Activated naive CD8-positive, alpha-beta T cell treated with anti-CD3 and anti-CD28 coated beads, Interleukin-2, amount 10 ng/mL, durations not matched to agents 7 days and 5 days (primary cell): ENCODE measurements around the gene BEND4. TPM values are rescaled to one million over a fixed set of nuclear protein-coding genes. Genes with fewer than 3 reads are reported as not detected.

Source experiments
- ATAC-seq: fragments of 150-1000 bp; cut with Tn5 transposase; one replicate; pipeline ENCODE4 v1.10.0; 2021; ENCODE audit warnings: low read depth, moderate library complexity
- POLR2A ChIA-PET: fragments of 350-600 bp; sonication (Branson Sonifier 250); formaldehyde crosslinking; loops from one replicate; lab custom pipeline; 2021; ENCODE audit warnings: antibody characterized with exemption; lab: Charles Lee
- DNase-seq: peaks from one replicate; pipeline ENCODE4 v3.0.0; 2021
- H3K27ac Mint-ChIP-seq: one replicate; pipeline ENCODE4 v1.8.0; 2022; ENCODE audit warnings: mild to moderate bottlenecking, mixed read lengths
- H3K27me3 Mint-ChIP-seq: one replicate; pipeline ENCODE4 v1.8.0; 2022; ENCODE audit warnings: mild to moderate bottlenecking, moderate library complexity, mixed read lengths
- H3K36me3 Mint-ChIP-seq: one replicate; pipeline ENCODE4 v1.8.0; 2021; ENCODE audit warnings: mild to moderate bottlenecking, mixed read lengths
- H3K4me1 Mint-ChIP-seq: one replicate; pipeline ENCODE4 v1.8.0; 2021; ENCODE audit warnings: mixed read lengths
- H3K4me3 Mint-ChIP-seq: one replicate; pipeline ENCODE4 v1.8.0; 2022; ENCODE audit warnings: mild to moderate bottlenecking, moderate library complexity, mixed read lengths
- H3K9me3 Mint-ChIP-seq: one replicate; pipeline ENCODE4 v1.8.0; 2021; ENCODE audit warnings: mixed read lengths
- total RNA-seq, 2 experiments: library from RNA; stranded (reverse); gene quantifications; one replicate each; pipeline ENCODE4 v1.2.3, GENCODE V29; 2021

The BEND4 gene
- total RNA-seq, 2 experiments from 2014 or later, result 0.69 to 0.77 TPM

DNA sequence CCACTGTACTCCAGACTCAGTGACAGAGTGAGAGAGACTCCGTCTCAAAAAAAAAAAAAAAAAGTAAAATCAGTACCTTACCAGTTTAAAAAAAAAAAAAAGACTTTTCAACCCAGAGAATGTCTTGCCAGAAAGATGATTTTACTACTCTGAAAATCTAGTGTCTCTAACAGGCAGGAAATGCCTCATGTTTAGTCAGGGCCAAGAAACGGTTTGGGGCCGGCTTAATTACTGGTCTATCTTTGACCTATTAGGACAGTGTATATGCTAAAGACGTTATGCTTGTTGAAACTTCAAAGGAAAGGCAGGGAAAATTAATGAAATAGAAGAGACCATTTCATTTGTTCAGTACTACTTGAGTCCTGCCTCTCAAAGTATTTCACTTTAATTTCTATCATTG, 9.9 kb downstream of the BEND4 start:
- Mint-ChIP-seq H3K36me3 (no peaks in the 10 kb centered on the region), H3K9me3 (no peaks in the 10 kb centered on the region), H3K27me3 (peaks cover 21% of the 10 kb centered on the region), H3K27ac (no peak overlapping the region), H3K4me1 (no peaks in the 10 kb centered on the region), H3K4me3 (no peak overlapping the region)
- ATAC-seq (no peak), DNase-seq (no peak)
- POLR2A ChIA-PET, result no interaction called here

DNA sequence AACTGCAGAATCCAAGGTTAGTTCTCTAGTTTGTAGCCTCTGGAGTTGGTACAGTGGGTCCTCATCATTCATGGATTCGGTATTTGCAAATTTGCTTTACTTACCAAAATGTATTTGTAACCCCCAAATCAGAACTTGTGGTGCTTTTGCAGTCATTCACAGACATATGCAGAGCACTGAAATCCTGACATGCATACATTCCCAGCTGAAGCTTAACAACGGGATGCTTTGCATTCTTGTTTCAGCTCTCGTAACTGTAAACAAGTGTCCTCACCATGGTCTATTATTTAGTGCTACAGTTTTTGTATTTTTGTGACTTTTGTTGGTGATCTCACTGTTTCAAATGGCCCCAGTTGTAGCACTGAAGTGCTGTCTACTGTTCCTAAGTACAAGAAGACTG, 16.1 kb downstream of the BEND4 start:
- Mint-ChIP-seq H3K9me3 (no peaks in the 10 kb centered on the region), H3K4me3 (no peak overlapping the region), H3K27me3 (peaks cover 3% of the 10 kb centered on the region), H3K4me1 (no peaks in the 10 kb centered on the region), H3K27ac (no peak overlapping the region), H3K36me3 (no peaks in the 10 kb centered on the region)
- DNase-seq (no peak), ATAC-seq (no peak)
- POLR2A ChIA-PET, result no interaction called here

DNA sequence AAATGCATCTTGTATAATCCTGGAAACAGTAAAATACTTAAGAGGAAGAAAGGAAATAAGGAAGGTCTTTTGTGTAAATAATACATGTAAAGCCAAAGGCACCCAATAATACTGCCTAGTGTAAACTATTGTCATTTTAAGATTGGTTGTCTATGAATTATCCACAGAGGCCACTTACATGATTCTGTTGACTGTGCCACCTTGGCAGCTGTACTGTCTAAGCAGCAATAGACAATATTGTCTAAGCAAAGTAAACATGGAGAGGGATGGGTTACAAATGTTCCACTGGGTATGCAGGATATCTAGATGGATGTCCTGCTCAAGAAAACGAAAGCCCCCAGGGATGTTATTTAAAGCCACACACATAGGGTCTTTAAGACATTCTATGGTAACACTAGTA, 19.4 kb downstream of the BEND4 start:
- Mint-ChIP-seq H3K27me3 (peaks cover 3% of the 10 kb centered on the region), H3K36me3 (no peaks in the 10 kb centered on the region), H3K27ac (no peak overlapping the region), H3K9me3 (no peaks in the 10 kb centered on the region), H3K4me1 (no peaks in the 10 kb centered on the region), H3K4me3 (no peak overlapping the region)
- POLR2A ChIA-PET, result no interaction called here
- DNase-seq, result no peak
- ATAC-seq, result no peak

DNA sequence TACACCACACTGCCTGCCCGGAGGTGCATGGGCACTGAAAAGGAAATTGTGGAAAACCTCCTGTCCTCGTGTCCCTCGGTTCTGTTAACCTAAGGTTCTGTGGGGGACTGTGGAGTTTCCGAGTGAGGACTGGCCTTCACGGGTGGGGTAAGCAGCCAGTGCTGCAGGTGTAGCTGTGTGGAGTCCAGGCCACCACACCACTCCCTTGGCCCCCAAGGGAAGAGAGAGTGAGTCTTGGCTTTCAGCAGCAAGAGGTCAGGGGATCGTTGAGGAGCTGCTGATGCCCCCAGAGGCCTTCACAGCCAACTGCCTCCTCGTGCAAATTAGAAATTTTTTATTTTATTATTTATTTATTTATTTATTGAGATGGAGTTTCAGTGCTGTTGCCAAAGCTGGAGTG, 20.4 kb downstream of the BEND4 start:
- POLR2A ChIA-PET, result no interaction called here
- no peaks in the 10 kb centered on the region for H3K36me3 Mint-ChIP-seq

DNA sequence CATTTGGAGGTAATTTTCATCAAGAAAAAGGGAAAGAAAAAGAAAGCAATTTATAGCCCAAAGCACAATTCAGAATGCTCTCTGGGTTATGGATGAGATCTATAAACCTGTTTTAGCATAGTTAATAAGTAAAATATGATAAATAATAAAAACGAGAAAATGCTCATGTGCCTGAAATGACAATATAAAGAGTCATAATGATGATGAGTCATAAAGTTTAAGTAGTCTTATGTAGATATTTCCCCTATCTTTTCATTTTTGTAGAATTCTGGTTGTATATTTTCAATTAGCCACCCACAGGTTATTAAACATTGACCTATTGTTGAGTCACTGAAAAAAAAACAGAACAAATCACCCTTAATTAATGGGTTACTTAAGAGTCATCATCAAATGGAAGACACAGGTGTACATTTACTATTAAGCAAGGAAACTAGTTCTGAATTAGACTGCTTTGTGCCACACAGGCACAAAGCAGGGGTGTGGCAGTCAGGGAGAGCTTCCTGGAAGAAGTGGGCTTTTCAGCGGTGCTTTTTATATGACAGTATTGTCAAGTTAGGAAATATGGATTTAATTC, 29.3 kb downstream of the BEND4 start:
- ATAC-seq (no peak), DNase-seq (no peak)
- Mint-ChIP-seq H3K9me3 (no peaks in the 10 kb centered on the region), H3K27me3 (peaks cover 4% of the 10 kb centered on the region), H3K4me1 (no peaks in the 10 kb centered on the region), H3K36me3 (no peaks in the 10 kb centered on the region), H3K27ac (no peak overlapping the region), H3K4me3 (no peak overlapping the region)
- POLR2A ChIA-PET, result no interaction called here

More for the DNA sequence above, 20.4 kb downstream of the BEND4 start:
- ATAC-seq (no peak), DNase-seq (no peak)
- Mint-ChIP-seq H3K4me3 (no peak overlapping the region), H3K27ac (no peak overlapping the region), H3K4me1 (no peaks in the 10 kb centered on the region), H3K9me3 (no peaks in the 10 kb centered on the region), H3K27me3 (peaks cover 3% of the 10 kb centered on the region)

DNA sequence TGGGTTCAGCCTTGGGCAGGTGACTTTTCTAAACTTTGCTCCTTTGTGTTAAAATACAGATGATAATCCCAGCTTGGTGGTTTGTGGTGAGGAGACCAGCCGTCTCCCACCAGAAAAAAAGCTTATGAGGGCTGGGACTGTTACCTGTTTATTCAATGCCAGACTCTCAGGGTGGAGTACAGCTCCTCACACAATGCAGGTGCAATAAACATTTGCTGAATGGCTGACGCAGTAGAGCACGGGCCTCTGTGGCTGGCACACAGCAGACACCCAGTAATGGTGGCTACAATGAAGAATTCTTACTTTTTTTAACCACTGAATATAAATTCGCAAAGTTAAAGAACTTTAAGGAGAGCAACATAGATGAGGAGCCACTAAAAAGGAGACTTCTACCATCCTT, 30.2 kb downstream of the BEND4 start:
- Mint-ChIP-seq H3K27me3 (peaks cover 4% of the 10 kb centered on the region), H3K9me3 (no peaks in the 10 kb centered on the region), H3K36me3 (no peaks in the 10 kb centered on the region), H3K27ac (no peak overlapping the region), H3K4me3 (no peak overlapping the region), H3K4me1 (no peaks in the 10 kb centered on the region)
- ATAC-seq (no peak), DNase-seq (no peak)
- POLR2A ChIA-PET, result no interaction called here

DNA sequence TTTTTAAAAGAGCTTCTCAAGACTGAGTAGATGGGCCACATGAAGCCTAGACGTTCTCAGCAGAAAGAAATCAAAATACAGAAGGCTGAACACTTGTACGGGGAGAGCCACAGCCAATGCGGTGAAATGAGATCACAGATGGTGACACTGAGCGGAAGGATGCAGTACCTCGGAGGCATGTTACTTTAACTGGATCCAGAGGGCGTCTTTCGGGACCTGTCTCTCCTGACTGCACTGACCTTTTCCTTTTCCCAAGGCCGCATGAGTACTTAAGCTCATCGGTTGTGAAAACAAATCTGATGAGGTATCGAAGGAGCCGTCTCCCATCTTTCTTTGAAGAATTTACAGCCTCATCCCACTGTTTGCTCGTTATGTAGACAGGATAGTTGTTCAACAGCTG, 32.6 kb downstream of the BEND4 start:
- Mint-ChIP-seq H3K4me1 (no peaks in the 10 kb centered on the region), H3K27me3 (peaks cover 8% of the 10 kb centered on the region), H3K27ac (no peak overlapping the region), H3K36me3 (no peaks in the 10 kb centered on the region), H3K9me3 (no peaks in the 10 kb centered on the region), H3K4me3 (no peak overlapping the region)
- no peak for DNase-seq
- POLR2A ChIA-PET, result no interaction called here
- ATAC-seq, result no peak

DNA sequence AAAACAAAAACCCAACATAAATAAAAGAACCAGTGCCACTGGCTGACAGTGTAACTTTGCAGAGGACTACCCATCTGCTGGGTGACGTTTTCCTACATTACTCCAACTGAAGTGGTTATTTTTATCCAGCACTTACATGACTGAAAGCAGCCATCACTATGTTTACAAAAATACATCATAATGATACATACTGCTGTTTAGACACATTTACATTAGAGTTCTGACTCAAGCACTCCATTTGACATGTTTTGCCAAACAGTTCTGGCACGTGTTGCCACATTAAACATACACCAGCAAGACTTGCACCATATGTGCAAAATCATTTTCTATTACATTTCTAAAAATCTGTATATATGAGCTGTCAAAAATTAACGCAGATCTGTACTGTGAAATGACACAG, 39.6 kb downstream of the BEND4 start:
- DNase-seq, result no peak
- Mint-ChIP-seq H3K4me3 (no peak overlapping the region), H3K27me3 (peaks cover 13% of the 10 kb centered on the region), H3K9me3 (peaks cover 2% of the 10 kb centered on the region), H3K36me3 (no peaks in the 10 kb centered on the region), H3K27ac (no peak overlapping the region), H3K4me1 (no peaks in the 10 kb centered on the region)
- no peak for ATAC-seq
- POLR2A ChIA-PET, result no interaction called here

DNA sequence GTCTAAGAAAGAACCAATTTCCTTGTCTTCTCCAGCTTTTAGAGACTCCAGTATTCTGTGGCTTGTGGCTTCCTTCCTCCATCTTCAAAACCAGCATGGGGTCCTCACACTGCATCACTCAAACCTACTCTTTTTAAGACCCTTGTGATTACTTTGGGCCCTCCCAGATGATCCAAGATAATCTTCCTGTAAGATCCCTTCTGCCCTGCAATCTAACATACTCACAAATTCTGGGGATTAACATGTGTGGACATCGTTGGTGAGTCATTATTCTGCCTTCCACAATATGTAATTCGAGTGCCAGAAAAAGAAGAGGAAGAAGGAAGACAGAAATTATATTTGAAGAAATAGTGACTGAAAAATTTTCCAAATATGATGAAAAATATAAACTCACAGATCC, 47.9 kb downstream of the BEND4 start:
- ATAC-seq (no peak), DNase-seq (no peak)
- peaks cover 6% of the 10 kb centered on the region for H3K27me3 Mint-ChIP-seq
- H3K36me3 Mint-ChIP-seq, result no peaks in the 10 kb centered on the region
- H3K4me1 Mint-ChIP-seq, result no peaks in the 10 kb centered on the region
- no peak overlapping the region for H3K27ac Mint-ChIP-seq
- peaks cover 9% of the 10 kb centered on the region for H3K9me3 Mint-ChIP-seq
- POLR2A ChIA-PET, result no interaction called here
- no peak overlapping the region for H3K4me3 Mint-ChIP-seq

DNA sequence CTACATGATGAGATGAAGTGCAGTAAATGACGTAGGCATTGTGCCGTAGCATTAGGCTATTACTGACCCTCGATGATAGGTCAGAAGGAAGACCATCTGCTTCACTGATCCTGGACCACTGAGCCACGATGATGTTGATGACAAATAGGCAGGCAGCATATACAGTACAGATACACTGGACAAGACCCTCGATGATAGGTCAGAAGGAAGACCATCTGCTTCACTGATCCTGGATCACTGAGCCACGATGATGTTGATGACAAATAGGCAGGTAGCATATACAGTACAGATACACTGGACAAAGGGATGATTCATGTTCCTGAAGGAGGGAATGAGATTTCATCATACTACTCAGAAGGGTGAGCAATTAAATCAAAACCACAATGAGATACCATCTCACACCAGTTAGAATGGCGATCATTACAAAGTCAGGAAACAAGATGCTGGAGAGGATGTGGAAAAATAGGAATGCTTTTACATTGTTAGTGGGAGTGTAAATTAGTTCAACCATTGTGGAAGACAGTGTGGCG, 50.9 kb downstream of the BEND4 start:
- POLR2A ChIA-PET, result no interaction called here
- ATAC-seq (no peak), DNase-seq (no peak)
- Mint-ChIP-seq H3K9me3 (peaks cover 7% of the 10 kb centered on the region), H3K4me1 (no peaks in the 10 kb centered on the region), H3K27me3 (peaks cover 5% of the 10 kb centered on the region), H3K4me3 (no peak overlapping the region), H3K36me3 (no peaks in the 10 kb centered on the region), H3K27ac (no peak overlapping the region)

DNA sequence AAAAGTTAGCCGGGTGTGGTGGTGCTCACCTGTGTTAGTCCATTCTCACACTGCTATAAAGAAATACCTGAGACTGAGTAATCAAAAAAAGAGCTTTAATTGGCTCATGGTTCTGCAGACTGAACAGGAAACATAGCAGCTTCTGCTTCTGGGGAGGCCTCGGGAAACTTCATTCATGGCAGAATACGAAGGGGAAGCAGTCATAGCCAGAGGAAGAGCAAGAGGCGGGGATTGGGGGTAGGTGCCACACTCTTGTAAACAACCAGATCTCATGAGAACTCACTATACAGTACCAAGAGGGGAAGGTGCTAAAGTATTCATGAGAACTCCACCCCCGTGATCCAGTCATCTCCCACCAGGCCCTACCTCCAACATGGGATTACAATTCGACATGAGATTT, 64.1 kb downstream of the BEND4 start:
- no peak overlapping the region for H3K4me3 Mint-ChIP-seq
- no peaks in the 10 kb centered on the region for H3K9me3 Mint-ChIP-seq
- ATAC-seq (no peak), DNase-seq (no peak)
- H3K27ac Mint-ChIP-seq, result no peak overlapping the region
- POLR2A ChIA-PET, result no interaction called here
- H3K36me3 Mint-ChIP-seq, result peaks cover 11% of the 10 kb centered on the region
- H3K27me3 Mint-ChIP-seq, result no peaks in the 10 kb centered on the region
- no peaks in the 10 kb centered on the region for H3K4me1 Mint-ChIP-seq

DNA sequence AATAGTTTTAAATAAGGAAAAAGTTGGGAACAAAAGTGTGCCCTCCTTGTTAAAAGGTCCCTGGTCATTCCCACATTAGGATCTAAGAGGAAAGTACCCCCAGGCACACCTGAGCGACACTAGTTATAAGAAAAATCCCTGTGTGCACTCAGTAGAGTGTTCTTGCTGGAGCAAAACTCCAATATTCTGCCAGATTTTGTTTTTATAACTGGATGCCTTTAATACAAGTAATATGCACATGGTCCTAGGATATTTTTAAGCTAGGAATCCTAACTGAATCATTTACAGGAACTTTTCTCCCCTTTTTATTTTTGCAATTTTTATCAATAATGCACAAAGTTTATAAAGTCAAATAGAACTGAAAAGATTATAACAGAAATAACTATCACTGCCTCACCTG, 68.6 kb downstream of the BEND4 start:
- peaks cover 15% of the 10 kb centered on the region for H3K36me3 Mint-ChIP-seq
- H3K27me3 Mint-ChIP-seq, result no peaks in the 10 kb centered on the region
- ATAC-seq (no peak), DNase-seq (no peak)
- H3K4me3 Mint-ChIP-seq, result no peak overlapping the region
- POLR2A ChIA-PET, result no interaction called here
- no peaks in the 10 kb centered on the region for H3K4me1 Mint-ChIP-seq
- H3K27ac Mint-ChIP-seq, result no peak overlapping the region
- H3K9me3 Mint-ChIP-seq, result no peaks in the 10 kb centered on the region

DNA sequence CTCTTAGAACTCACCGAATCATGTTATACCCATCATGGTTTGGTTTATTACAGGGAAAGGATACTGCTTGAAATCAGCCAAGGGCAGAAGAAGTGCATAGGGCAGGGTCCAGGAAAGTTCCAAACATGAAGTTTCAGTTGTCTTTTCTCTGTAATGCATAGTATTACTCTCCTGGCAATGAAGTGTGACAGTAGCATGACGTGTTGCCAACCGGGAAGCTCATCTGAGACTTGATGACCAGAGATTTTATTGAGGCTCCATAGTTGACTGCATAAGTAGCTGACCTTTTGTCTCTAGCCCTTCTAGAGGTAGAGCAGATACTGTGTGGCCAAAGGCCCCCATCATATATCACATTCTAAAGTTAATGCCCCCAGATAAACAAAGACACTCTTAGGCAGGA, 72.1 kb downstream of the BEND4 start:
- no peaks in the 10 kb centered on the region for H3K9me3 Mint-ChIP-seq
- H3K27ac Mint-ChIP-seq, result no peak overlapping the region
- no peaks in the 10 kb centered on the region for H3K4me1 Mint-ChIP-seq
- DNase-seq, result no peak
- H3K27me3 Mint-ChIP-seq, result no peaks in the 10 kb centered on the region
- no peak for ATAC-seq
- no peak overlapping the region for H3K4me3 Mint-ChIP-seq
- peaks cover 11% of the 10 kb centered on the region for H3K36me3 Mint-ChIP-seq
- POLR2A ChIA-PET, result no interaction called here

DNA sequence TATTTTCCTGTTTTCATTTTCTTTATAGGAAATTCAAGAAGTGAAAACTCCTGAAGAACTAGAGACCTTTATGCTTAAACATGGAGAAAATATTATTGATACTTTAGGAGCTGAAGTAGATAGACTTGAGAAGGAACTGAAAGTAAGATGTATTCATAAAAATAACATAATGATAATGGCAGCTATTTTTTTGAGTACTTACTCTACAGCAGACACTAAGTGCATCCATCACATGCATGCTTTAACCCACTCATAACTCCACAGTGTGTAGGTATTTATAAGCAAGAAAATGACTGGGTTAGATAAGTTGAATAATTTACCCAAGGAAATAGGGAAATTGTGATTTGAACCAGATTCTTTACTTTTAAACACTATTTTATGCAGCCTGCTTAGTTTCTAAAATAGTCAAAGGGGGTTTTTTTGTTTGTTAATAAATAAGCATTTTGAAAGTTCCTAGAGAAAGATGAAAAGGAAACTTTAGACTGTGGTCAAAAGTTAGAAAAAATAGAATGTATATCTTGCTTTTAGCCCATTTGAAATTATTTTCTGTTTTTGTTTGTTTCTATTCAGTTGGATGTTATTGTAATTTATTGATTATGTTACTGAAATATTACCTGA, 74.2 kb downstream of the BEND4 start:
- ATAC-seq (no peak), DNase-seq (no peak)
- Mint-ChIP-seq H3K27me3 (no peaks in the 10 kb centered on the region), H3K9me3 (no peaks in the 10 kb centered on the region), H3K27ac (no peak overlapping the region), H3K36me3 (peaks cover 14% of the 10 kb centered on the region), H3K4me1 (no peaks in the 10 kb centered on the region), H3K4me3 (no peak overlapping the region)
- POLR2A ChIA-PET, result no interaction called here
